Activated T-cell treated with anti-CD3 and anti-CD28 coated beads, Interleukin-2, amount 50 U/mL, for 48 hours (primary cell): Measurements from ENCODE around the gene CDH12.

Source experiments
- DNase-seq, 2 experiments: peaks; one replicate each; pipeline ENCODE4 v3.0.0-alpha.2; 2020

The CDH12 gene

GRCh38 chr5:22757776-22758175, 95.4 kb downstream of the CDH12 start:
- no peak for DNase-seq

- DNase-seq = no peak
Measured at GRCh38 chr5:22754155-22754554, 99.0 kb downstream of the CDH12 start.

- no peak for DNase-seq
Measured at GRCh38 chr5:22751536-22751935, 101.6 kb downstream of the CDH12 start.

GRCh38 chr5:22736443-22737003, 116.6 kb downstream of the CDH12 start:
- no peak for DNase-seq

GRCh38 chr5:22734907-22735306, 118.2 kb downstream of the CDH12 start:
- no peak for DNase-seq

- no peak for DNase-seq
Measured at GRCh38 chr5:22728610-22729009, 124.5 kb downstream of the CDH12 start.

GRCh38 chr5:22722491-22722890, 130.7 kb downstream of the CDH12 start:
- DNase-seq = no peak

- DNase-seq = no peak
Measured at GRCh38 chr5:22722056-22722455, 131.1 kb downstream of the CDH12 start.

GRCh38 chr5:22719842-22720241, 133.3 kb downstream of the CDH12 start:
- DNase-seq = no peak

GRCh38 chr5:22710660-22711059, 142.5 kb downstream of the CDH12 start:
- DNase-seq = no peak

GRCh38 chr5:22709743-22710142, 143.4 kb downstream of the CDH12 start:
- no peak for DNase-seq

GRCh38 chr5:22708770-22709328, 144.3 kb downstream of the CDH12 start:
- no peak for DNase-seq

GRCh38 chr5:22706901-22707300, 146.2 kb downstream of the CDH12 start:
- no peak for DNase-seq

- no peak for DNase-seq
Measured at GRCh38 chr5:22699319-22699718, 153.8 kb downstream of the CDH12 start.

- DNase-seq = no peak
Measured at GRCh38 chr5:22693121-22693520, 160.0 kb downstream of the CDH12 start.

GRCh38 chr5:22683050-22683449, 170.1 kb downstream of the CDH12 start:
- DNase-seq = no peak

- no peak for DNase-seq
Measured at GRCh38 chr5:22678886-22679285, 174.3 kb downstream of the CDH12 start.

GRCh38 chr5:22673131-22673530, 180.0 kb downstream of the CDH12 start:
- DNase-seq = no peak

- no peak for DNase-seq
Measured at GRCh38 chr5:22669345-22669744, 183.8 kb downstream of the CDH12 start.

GRCh38 chr5:22665801-22666200, 187.3 kb downstream of the CDH12 start:
- no peak for DNase-seq

- no peak for DNase-seq
Measured at GRCh38 chr5:22663134-22663533, 190.0 kb downstream of the CDH12 start.

- no peak for DNase-seq
Measured at GRCh38 chr5:22662391-22662790, 190.8 kb downstream of the CDH12 start.

- DNase-seq = no peak
Measured at GRCh38 chr5:22651355-22651754, 201.8 kb downstream of the CDH12 start.

GRCh38 chr5:22650511-22650910, 202.6 kb downstream of the CDH12 start:
- no peak for DNase-seq

GRCh38 chr5:22649074-22649473, 204.1 kb downstream of the CDH12 start:
- DNase-seq = no peak
